ENCODE data around the gene SOX2. TPM values are rescaled to one million over a fixed set of nuclear protein-coding genes. Genes with fewer than 3 reads are reported as not detected.

The SOX2 gene
- total and polyA plus RNA-seq, 2 donors (not counting 1 experiment from before 2014, with no cell fraction given): not detected

DNA sequence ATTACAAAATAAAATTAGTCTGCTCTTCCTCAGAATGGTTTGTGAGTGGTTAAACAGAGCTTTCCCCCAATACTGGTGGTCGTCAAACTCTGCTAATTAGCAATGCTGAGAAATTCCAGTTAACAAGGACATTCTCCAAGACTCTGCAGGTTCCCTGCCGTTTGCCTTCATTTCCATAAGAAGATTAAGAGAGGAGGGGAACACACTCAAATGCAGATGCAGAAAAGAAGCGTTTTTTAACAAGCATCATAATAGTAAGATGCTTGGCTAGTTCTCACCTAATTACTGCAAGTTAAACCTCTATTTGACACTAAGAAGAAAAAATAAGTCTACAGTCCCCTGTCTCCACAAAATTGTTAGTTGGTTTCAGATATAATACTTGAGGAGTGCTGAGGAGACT is 3.7 kb upstream of the SOX2 start:
- Histone ChIP-seq H3K79me2 (ENCODE audit: control insufficient read depth, insufficient read depth, low read length) (no peaks in the 10 kb centered on the region), H3K9ac (ENCODE audit: low read length) (no peak overlapping the region), H3K4me2 (replicated peaks; ENCODE audit: low read depth, low read length, poor library complexity, severe bottlenecking) (no peak overlapping the region), H2AFZ (ENCODE audit: insufficient read depth, low read depth, low read length, poor library complexity, severe bottlenecking) (no peak overlapping the region), H3K36me3 (replicated peaks in 1 of 2; ENCODE audit: control extremely low read depth in 1 of 2, control insufficient read depth in 1 of 2, extremely low read depth in 1 of 2, insufficient read depth in 2 of 2, low read length in 1 of 2) (no peaks in the 10 kb centered on the region), H3K9me3 (ENCODE audit: control extremely low read depth in 1 of 3, control insufficient read depth in 2 of 3, insufficient read depth in 1 of 3, low read length in 2 of 3) (peaks cover 0 to 35% (median 5%) of the 10 kb centered on the region in 3 donors), H3K4me1 (ENCODE audit: control insufficient read depth in 2 of 2, insufficient read depth in 2 of 2, low read length in 2 of 2) (peaks cover 28 to 49% of the 10 kb centered on the region in 2 donors), H3K4me3 (ENCODE audit: control extremely low read depth in 1 of 5, extremely low read depth in 1 of 5, insufficient read depth in 1 of 5, low read depth in 2 of 5, low read length in 4 of 5) (no peak overlapping the region), H3K27ac (ENCODE audit: low read length in 2 of 2) (no peak overlapping the region), H3K27me3 (replicated peaks in 1 of 4; ENCODE audit: control extremely low read depth in 1 of 4, control insufficient read depth in 3 of 4, insufficient read depth in 4 of 4, low read length in 3 of 4) (peaks cover 0 to 79% (median 62%) of the 10 kb centered on the region in 4 experiments), H4K20me1 (ENCODE audit: control insufficient read depth, insufficient read depth, low read length, poor library complexity, severe bottlenecking) (no peaks in the 10 kb centered on the region)
- no peak for DNase-seq
- POLR2A ChIA-PET: no interaction called here
- Mint-ChIP-seq H3K27ac (no peak overlapping the region), H3K4me3 (no peak overlapping the region), H3K9me3 (ENCODE audit: insufficient read depth) (no peaks in the 10 kb centered on the region), H3K27me3 (peaks cover 47% of the 10 kb centered on the region), H3K4me1 (peaks cover 14% of the 10 kb centered on the region)
- no peak for ATAC-seq (ENCODE audit: low read depth)
- WGBS (ENCODE audit: insufficient coverage): no CpG with 5 or more reads among the region's 3 CpGs
- intact Hi-C loops (cut with micrococcal nuclease): loop anchor here (2.0 kb wide), 1 partner anchor 21 kb away; no protein-coding TSS in a partner anchor
- TF ChIP-seq, protein P1, sequence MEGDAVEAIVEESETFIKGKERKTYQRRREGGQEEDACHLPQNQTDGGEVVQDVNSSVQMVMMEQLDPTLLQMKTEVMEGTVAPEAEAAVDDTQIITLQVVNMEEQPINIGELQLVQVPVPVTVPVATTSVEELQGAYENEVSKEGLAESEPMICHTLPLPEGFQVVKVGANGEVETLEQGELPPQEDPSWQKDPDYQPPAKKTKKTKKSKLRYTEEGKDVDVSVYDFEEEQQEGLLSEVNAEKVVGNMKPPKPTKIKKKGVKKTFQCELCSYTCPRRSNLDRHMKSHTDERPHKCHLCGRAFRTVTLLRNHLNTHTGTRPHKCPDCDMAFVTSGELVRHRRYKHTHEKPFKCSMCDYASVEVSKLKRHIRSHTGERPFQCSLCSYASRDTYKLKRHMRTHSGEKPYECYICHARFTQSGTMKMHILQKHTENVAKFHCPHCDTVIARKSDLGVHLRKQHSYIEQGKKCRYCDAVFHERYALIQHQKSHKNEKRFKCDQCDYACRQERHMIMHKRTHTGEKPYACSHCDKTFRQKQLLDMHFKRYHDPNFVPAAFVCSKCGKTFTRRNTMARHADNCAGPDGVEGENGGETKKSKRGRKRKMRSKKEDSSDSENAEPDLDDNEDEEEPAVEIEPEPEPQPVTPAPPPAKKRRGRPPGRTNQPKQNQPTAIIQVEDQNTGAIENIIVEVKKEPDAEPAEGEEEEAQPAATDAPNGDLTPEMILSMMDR (IDR thresholded peaks at IDR 0.05): no peak
- TF ChIP-seq EZH2 (IDR thresholded peaks at IDR 0.05; ENCODE audit: borderline replicate concordance, insufficient read depth, low read depth, low read length, poor library complexity, severe bottlenecking): no peak
- CTCF ChIA-PET: interaction anchor here (1.4 to 3.9 kb wide), 5 partner anchors 8 to 977 kb away, joined by 5 to 38 read pairs (median 10); no protein-coding TSS in a partner anchor

DNA sequence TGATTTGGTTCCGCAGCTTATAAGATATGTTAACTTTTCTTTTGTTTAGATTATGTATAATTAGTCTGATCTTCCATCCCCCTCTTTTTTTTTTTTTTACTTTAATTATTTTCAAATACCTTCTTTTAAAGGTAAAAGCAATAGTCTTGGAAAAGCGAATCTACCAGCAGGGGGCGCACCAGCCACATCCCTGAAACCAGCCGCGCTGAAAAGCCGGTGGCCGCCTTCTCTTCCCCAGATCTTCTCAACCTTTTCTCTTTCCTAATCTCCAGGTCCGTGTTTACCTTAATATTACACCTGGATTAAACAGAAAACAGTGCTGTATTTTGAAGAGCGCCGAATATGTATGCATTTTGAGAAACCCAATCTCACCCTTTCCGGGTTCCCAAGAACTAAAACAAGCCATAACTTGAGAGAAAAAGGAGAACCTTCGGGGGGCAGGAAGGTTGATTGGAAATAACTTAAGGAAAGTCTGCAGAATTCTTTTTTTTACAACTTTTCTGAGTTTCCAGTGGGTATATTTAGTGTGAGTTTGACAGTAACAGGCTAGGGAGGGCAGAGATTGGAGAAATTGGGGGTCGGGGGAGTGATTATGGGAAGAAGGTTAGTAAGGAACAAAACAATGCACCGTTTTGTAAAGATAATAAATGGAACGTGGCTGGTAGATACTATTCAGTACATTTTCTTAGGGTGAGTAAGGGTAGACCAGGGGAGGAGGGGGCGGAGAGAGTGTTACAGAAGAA is 2.0 kb upstream of the SOX2 start:
- Histone ChIP-seq H3K27me3 (replicated peaks in 1 of 4; ENCODE audit: control extremely low read depth in 1 of 4, control insufficient read depth in 3 of 4, insufficient read depth in 4 of 4, low read length in 3 of 4) (peaks cover 0 to 76% (median 52%) of the 10 kb centered on the region in 4 experiments), H4K20me1 (ENCODE audit: control insufficient read depth, insufficient read depth, low read length, poor library complexity, severe bottlenecking) (no peaks in the 10 kb centered on the region), H3K9me3 (ENCODE audit: control extremely low read depth in 1 of 3, control insufficient read depth in 2 of 3, insufficient read depth in 1 of 3, low read length in 2 of 3) (peaks cover 0 to 28% (median 5%) of the 10 kb centered on the region in 3 donors), H3K4me2 (replicated peaks; ENCODE audit: low read depth, low read length, poor library complexity, severe bottlenecking) (peak overlapping the region; percentile 39), H2AFZ (ENCODE audit: insufficient read depth, low read depth, low read length, poor library complexity, severe bottlenecking) (no peak overlapping the region), H3K27ac (ENCODE audit: low read length in 2 of 2) (no peak overlapping the region), H3K9ac (ENCODE audit: low read length) (no peak overlapping the region), H3K36me3 (replicated peaks in 1 of 2; ENCODE audit: control extremely low read depth in 1 of 2, control insufficient read depth in 1 of 2, extremely low read depth in 1 of 2, insufficient read depth in 2 of 2, low read length in 1 of 2) (no peaks in the 10 kb centered on the region), H3K79me2 (ENCODE audit: control insufficient read depth, insufficient read depth, low read length) (no peaks in the 10 kb centered on the region), H3K4me1 (ENCODE audit: control insufficient read depth in 2 of 2, insufficient read depth in 2 of 2, low read length in 2 of 2) (peaks cover 27 to 41% of the 10 kb centered on the region in 2 donors), H3K4me3 (ENCODE audit: control extremely low read depth in 1 of 5, extremely low read depth in 1 of 5, insufficient read depth in 1 of 5, low read depth in 2 of 5, low read length in 4 of 5) (no peak overlapping the region)
- ChIA-PET CTCF (interaction anchor here (1.0 to 3.9 kb wide), 7 partner anchors 9 to 975 kb away, joined by 3 to 38 read pairs (median 10); partner anchors contain the start of gene FXR1), POLR2A (no interaction called here)
- ATAC-seq (ENCODE audit: low read depth) (no peak), DNase-seq (peak; percentile 74)
- Mint-ChIP-seq H3K4me3 (peak overlapping the region; percentile 68), H3K9me3 (ENCODE audit: insufficient read depth) (no peaks in the 10 kb centered on the region), H3K27me3 (peaks cover 48% of the 10 kb centered on the region), H3K27ac (peak overlapping the region; percentile 50), H3K4me1 (peaks cover 12% of the 10 kb centered on the region)
- intact Hi-C loops (cut with micrococcal nuclease): loop anchor here (1.0 to 2.0 kb wide), 2 partner anchors 19 to 974 kb away; no protein-coding TSS in a partner anchor
- 3% methylated on average over 9 of the region's 16 CpGs for WGBS (ENCODE audit: insufficient coverage)
- peak; percentile 71 for TF ChIP-seq EZH2 (IDR thresholded peaks at IDR 0.05; ENCODE audit: borderline replicate concordance, insufficient read depth, low read depth, low read length, poor library complexity, severe bottlenecking)
- TF ChIP-seq, protein P1 (IDR thresholded peaks at IDR 0.05): peak; percentile 91

All from B cell (primary cell).